Measurements from ENCODE around the gene AGR2.

- TF ChIP-seq ARNT (IDR thresholded peaks at IDR 0.05) (no peak), HDGF (IDR thresholded peaks at IDR 0.05; ENCODE audit: borderline replicate concordance) (no peak), ZNF384 (IDR thresholded peaks at IDR 0.05) (no peak), SP1 (IDR thresholded peaks at IDR 0.05) (no peak), FOXM1 (IDR thresholded peaks at IDR 0.05; ENCODE audit: borderline replicate concordance) (no peak), FOXK2 (IDR thresholded peaks at IDR 0.05) (no peak), LEF1 (IDR thresholded peaks at IDR 0.05; ENCODE audit: borderline replicate concordance) (no peak)
Measured at GRCh38 chr7:16803881-16804673, 722 bp downstream of the AGR2 start.

Data from HEK293T (cell line).